HUES64 (cell line): ENCODE measurements around the gene TPST2.
A peak's percentile ranks its signal among the peaks of the same experiment; 100 is the strongest.

ENCODE experiments used
- H3K27ac ChIP-seq: 2 replicates; pipeline ENCODE4 v1.7.0; 2013; ENCODE audit warnings: low read depth, low read length, inconsistent platforms
- H3K27me3 ChIP-seq: 2 replicates; pipeline ENCODE4 v1.6.1; 2013; ENCODE audit warnings: mild to moderate bottlenecking, low read length; ENCODE audit not compliant: insufficient read depth
- H3K36me3 ChIP-seq: 2 replicates; pipeline ENCODE4 v1.6.1; 2013; ENCODE audit warnings: mild to moderate bottlenecking, low read length; ENCODE audit not compliant: insufficient read depth
- H3K4me1 ChIP-seq: 2 replicates; pipeline ENCODE4 v1.6.1; 2013; ENCODE audit warnings: mild to moderate bottlenecking, low read length, moderate library complexity; ENCODE audit not compliant: insufficient read depth
- H3K4me3 ChIP-seq: 2 replicates; pipeline ENCODE4 v1.5.1; 2013; ENCODE audit warnings: mild to moderate bottlenecking, low read length, moderate library complexity
- H3K9ac ChIP-seq: 2 replicates; pipeline ENCODE4 v1.6.1; 2013; ENCODE audit warnings: mild to moderate bottlenecking, low read depth, low read length
- H3K9me3 ChIP-seq: 2 replicates; pipeline ENCODE4 v1.6.1; 2013; ENCODE audit warnings: low read depth, low read length; ENCODE audit not compliant: insufficient read depth
- WGBS: fragments of 150-250, 120-280 bp; methylation state at CpG from one replicate; pipeline ENCODE4 v1.1.7; 2013; ENCODE audit warnings: missing lambda C conversion rate; 5-methylcytosine and 5-hydroxymethylcytosine counted together

Gene TPST2

GRCh38 chr22:26487996-26488395 is 101.9 kb downstream of the TPST2 start:
- WGBS = 90% methylated on average over 3 of the region's 3 CpGs
- Histone ChIP-seq H3K9ac (no peak overlapping the region), H3K4me3 (no peak overlapping the region), H3K36me3 (peaks cover 66% of the 10 kb centered on the region), H3K9me3 (no peaks in the 10 kb centered on the region), H3K27me3 (no peaks in the 10 kb centered on the region), H3K27ac (no peak overlapping the region), H3K4me1 (peaks cover 4% of the 10 kb centered on the region; the same call in 1 of the 2 replicates)

- Histone ChIP-seq H3K36me3 (peaks cover 55% of the 10 kb centered on the region), H3K4me1 (peaks cover 18% of the 10 kb centered on the region), H3K27ac (no peak overlapping the region), H3K9me3 (no peaks in the 10 kb centered on the region), H3K4me3 (no peak overlapping the region), H3K9ac (no peak overlapping the region), H3K27me3 (no peaks in the 10 kb centered on the region)
- WGBS = 93% methylated on average over 5 of the region's 5 CpGs
These were observed 103.5 kb downstream of the TPST2 start for GRCh38 chr22:26486394-26486793.

GRCh38 chr22:26485806-26486390 is 104.0 kb downstream of the TPST2 start:
- Histone ChIP-seq H3K9ac (no peak overlapping the region), H3K27ac (no peak overlapping the region), H3K4me1 (peaks cover 20% of the 10 kb centered on the region), H3K4me3 (no peak overlapping the region), H3K9me3 (no peaks in the 10 kb centered on the region), H3K27me3 (no peaks in the 10 kb centered on the region), H3K36me3 (peaks cover 55% of the 10 kb centered on the region)
- 86% methylated on average over 3 of the region's 3 CpGs for WGBS

- Histone ChIP-seq H3K4me1 (peaks cover 20% of the 10 kb centered on the region), H3K36me3 (peaks cover 51% of the 10 kb centered on the region), H3K4me3 (peak overlapping the region; percentile 87), H3K27me3 (no peaks in the 10 kb centered on the region), H3K27ac (no peak overlapping the region), H3K9ac (peak overlapping the region; percentile 92; the same call in 1 of the 2 replicates), H3K9me3 (no peaks in the 10 kb centered on the region)
- 88% methylated on average over 7 of the region's 7 CpGs for WGBS
These were observed 104.9 kb downstream of the TPST2 start for GRCh38 chr22:26485013-26485412.

GRCh38 chr22:26484360-26484706 is 105.6 kb downstream of the TPST2 start:
- Histone ChIP-seq H3K9ac (peak overlapping the region; percentile 92), H3K4me3 (peak overlapping the region; percentile 87), H3K4me1 (peaks cover 25% of the 10 kb centered on the region), H3K9me3 (no peaks in the 10 kb centered on the region), H3K27ac (peak overlapping the region; percentile 94; the same call in 1 of the 2 replicates), H3K27me3 (no peaks in the 10 kb centered on the region), H3K36me3 (peaks cover 48% of the 10 kb centered on the region)
- 14% methylated on average over 6 of the region's 6 CpGs for WGBS

- peak within 1 kb of the TSS; percentile 92 for H3K9ac ChIP-seq
- H3K4me3 ChIP-seq = peak within 1 kb of the TSS; percentile 87
- peak within 1 kb of the TSS; percentile 94 for H3K27ac ChIP-seq
- H3K36me3 ChIP-seq = peaks cover 44% of the 10 kb centered on the region
- H3K27me3 ChIP-seq = no peaks in the 10 kb centered on the region
- H3K9me3 ChIP-seq = no peaks in the 10 kb centered on the region
- 1% methylated on average over 85 of the region's 85 CpGs for WGBS
- H3K4me1 ChIP-seq = peaks cover 25% of the 10 kb centered on the region
These were observed 106.2 kb downstream of the TPST2 start, which contains the start of the genes HPS4 and SRRD for GRCh38 chr22:26483439-26484359. TSS of gene HPS4 (minus strand) at chr22:26483783. CDS start at chr22:26481762, 2,021 bp downstream. TSS of gene SRRD (plus strand) at chr22:26483877. CDS start at chr22:26483891, 14 bp downstream.

- Histone ChIP-seq H3K36me3 (peaks cover 42% of the 10 kb centered on the region), H3K27ac (peak overlapping the region; percentile 94), H3K9ac (peak overlapping the region; percentile 92), H3K9me3 (no peaks in the 10 kb centered on the region), H3K4me3 (peak overlapping the region; percentile 87), H3K27me3 (no peaks in the 10 kb centered on the region), H3K4me1 (peaks cover 25% of the 10 kb centered on the region)
- 19% methylated on average over 7 of the region's 7 CpGs for WGBS
These were observed 106.9 kb downstream of the TPST2 start for GRCh38 chr22:26483043-26483438.

- H3K27ac ChIP-seq = no peak overlapping the region
- H3K27me3 ChIP-seq = no peaks in the 10 kb centered on the region
- H3K4me3 ChIP-seq = peak overlapping the region; percentile 87; the same call in 1 of the 2 replicates
- H3K4me1 ChIP-seq = peaks cover 25% of the 10 kb centered on the region
- no peak overlapping the region for H3K9ac ChIP-seq
- no peaks in the 10 kb centered on the region for H3K9me3 ChIP-seq
- H3K36me3 ChIP-seq = peaks cover 45% of the 10 kb centered on the region
- WGBS = 91% methylated on average over 5 of the region's 5 CpGs
These were observed 107.8 kb downstream of the TPST2 start for GRCh38 chr22:26482161-26482560.

GRCh38 chr22:26481694-26482093 is 108.2 kb downstream of the TPST2 start:
- H3K27ac ChIP-seq = no peak overlapping the region
- H3K36me3 ChIP-seq = peaks cover 49% of the 10 kb centered on the region
- no peaks in the 10 kb centered on the region for H3K9me3 ChIP-seq
- no peak overlapping the region for H3K9ac ChIP-seq
- H3K4me3 ChIP-seq = 0 out of 2 replicates have a peak overlapping the region, but pooled peaks have one; percentile 4
- no peaks in the 10 kb centered on the region for H3K27me3 ChIP-seq
- 87% methylated on average over 4 of the region's 4 CpGs for WGBS
- peaks cover 25% of the 10 kb centered on the region for H3K4me1 ChIP-seq

- no peaks in the 10 kb centered on the region for H3K9me3 ChIP-seq
- H3K9ac ChIP-seq = no peak overlapping the region
- H3K27ac ChIP-seq = no peak overlapping the region
- no peak overlapping the region for H3K4me3 ChIP-seq
- peaks cover 51% of the 10 kb centered on the region for H3K36me3 ChIP-seq
- WGBS = 92% methylated on average over 5 of the region's 6 CpGs
- no peaks in the 10 kb centered on the region for H3K27me3 ChIP-seq
- peaks cover 25% of the 10 kb centered on the region for H3K4me1 ChIP-seq
These were observed 108.7 kb downstream of the TPST2 start for GRCh38 chr22:26481112-26481693.

- Histone ChIP-seq H3K27me3 (no peaks in the 10 kb centered on the region), H3K9ac (0 out of 2 replicates have a peak overlapping the region, but pooled peaks have one; percentile 12), H3K9me3 (no peaks in the 10 kb centered on the region), H3K27ac (no peak overlapping the region), H3K36me3 (peaks cover 51% of the 10 kb centered on the region), H3K4me1 (peaks cover 25% of the 10 kb centered on the region), H3K4me3 (no peak overlapping the region)
- WGBS = 100% methylated on average over 2 of the region's 2 CpGs
These were observed 109.4 kb downstream of the TPST2 start for GRCh38 chr22:26480611-26480932.
